DOHH2 (cell line): ENCODE measurements around the gene CCDC28A.

Source experiments
- H3F3A ChIP-seq: fragments of 200-600 bp; sonication (generic), shearing (Covaris generic); 2 replicates; pipeline ENCODE4 v1.6.0; 2016; ENCODE audit warnings: antibody characterized with exemption, mild to moderate bottlenecking; ENCODE audit not compliant: control insufficient read depth, insufficient read depth
- H3K27ac ChIP-seq: fragments of 200-600 bp; sonication (generic); 2 replicates; pipeline ENCODE4 v1.5.1; 2014; ENCODE audit warnings: low read depth, mild to moderate bottlenecking, low read length, moderate library complexity
- H3K27me3 ChIP-seq: fragments of 200-600 bp; sonication (generic); 2 replicates; pipeline ENCODE4 v1.6.1; 2014; ENCODE audit warnings: mild to moderate bottlenecking, low read length, mixed read lengths; ENCODE audit not compliant: control insufficient read depth
- H3K36me3 ChIP-seq: fragments of 200-600 bp; sonication (generic); 2 replicates; pipeline ENCODE4 v1.6.1; 2014; ENCODE audit warnings: mild to moderate bottlenecking, low read length, moderate library complexity, mixed read lengths; ENCODE audit not compliant: control insufficient read depth
- H3K4me1 ChIP-seq: fragments of 200-600 bp; sonication (generic); 2 replicates; pipeline ENCODE4 v1.6.1; 2014; ENCODE audit warnings: mild to moderate bottlenecking, low read length, mixed read lengths; ENCODE audit not compliant: control insufficient read depth
- H3K4me2 ChIP-seq: fragments of 200-600 bp; sonication (generic); 2 replicates; pipeline ENCODE4 v1.6.0; 2014; ENCODE audit warnings: mild to moderate bottlenecking, low read length, moderate library complexity
- H3K4me3 ChIP-seq: fragments of 200-600 bp; sonication (generic); 2 replicates; pipeline ENCODE4 v1.5.1; 2014; ENCODE audit warnings: mild to moderate bottlenecking, low read length, mixed read lengths
- H3K79me2 ChIP-seq: fragments of 200-600 bp; sonication (generic); 2 replicates; pipeline ENCODE4 v1.6.1; 2014; ENCODE audit warnings: mild to moderate bottlenecking, low read length, mixed read lengths; ENCODE audit not compliant: control insufficient read depth
- H3K9me2 ChIP-seq: fragments of 200-600 bp; sonication (generic); replicated peaks from 2 replicates; pipeline ENCODE4 v1.6.1; 2014; ENCODE audit warnings: mild to moderate bottlenecking, low read length, mixed read lengths; ENCODE audit not compliant: control insufficient read depth
- H3K9me3 ChIP-seq: fragments of 200-600 bp; sonication (generic); 2 replicates; pipeline ENCODE4 v1.6.1; 2014; ENCODE audit warnings: antibody characterized with exemption, low read length, mixed read lengths; ENCODE audit not compliant: control insufficient read depth, insufficient read depth
- H4K20me1 ChIP-seq: fragments of 200-600 bp; sonication (generic); 2 replicates; pipeline ENCODE4 v1.6.0; 2014; ENCODE audit warnings: low read depth, mild to moderate bottlenecking, antibody characterized with exemption, low read length, moderate library complexity; ENCODE audit not compliant: control insufficient read depth, insufficient read depth
- EZH2phosphoT487 ChIP-seq: fragments of 200-600 bp; sonication (generic); IDR thresholded peaks from 2 replicates; pipeline ENCODE4 v1.6.1; 2017; ENCODE audit warnings: borderline replicate concordance, mild to moderate bottlenecking, antibody characterized with exemption, low read length, moderate library complexity, mixed read lengths
- TF ChIP-seq, protein P1 (sequence below): fragments of 200-600 bp; sonication (generic); IDR thresholded peaks from one replicate; pipeline ENCODE4 v1.5.1; 2014; ENCODE audit warnings: antibody characterized with exemption, mild to moderate bottlenecking, low read depth, low read length; ENCODE audit not compliant: poor library complexity, severe bottlenecking

Gene CCDC28A

GRCh38 chr6:138734585-138734984 is 39.0 kb upstream of the CCDC28A start:
- Histone ChIP-seq H3K9me2 (no peaks in the 10 kb centered on the region), H3K36me3 (no peaks in the 10 kb centered on the region), H3K4me3 (no peak overlapping the region), H3K27ac (no peak overlapping the region), H4K20me1 (no peaks in the 10 kb centered on the region), H3K79me2 (no peaks in the 10 kb centered on the region), H3K4me1 (no peaks in the 10 kb centered on the region), H3K27me3 (no peaks in the 10 kb centered on the region), H3K9me3 (no peaks in the 10 kb centered on the region), H3F3A (no peaks in the 10 kb centered on the region), H3K4me2 (no peak overlapping the region)
- no peak for TF ChIP-seq EZH2phosphoT487
- TF ChIP-seq, protein P1, sequence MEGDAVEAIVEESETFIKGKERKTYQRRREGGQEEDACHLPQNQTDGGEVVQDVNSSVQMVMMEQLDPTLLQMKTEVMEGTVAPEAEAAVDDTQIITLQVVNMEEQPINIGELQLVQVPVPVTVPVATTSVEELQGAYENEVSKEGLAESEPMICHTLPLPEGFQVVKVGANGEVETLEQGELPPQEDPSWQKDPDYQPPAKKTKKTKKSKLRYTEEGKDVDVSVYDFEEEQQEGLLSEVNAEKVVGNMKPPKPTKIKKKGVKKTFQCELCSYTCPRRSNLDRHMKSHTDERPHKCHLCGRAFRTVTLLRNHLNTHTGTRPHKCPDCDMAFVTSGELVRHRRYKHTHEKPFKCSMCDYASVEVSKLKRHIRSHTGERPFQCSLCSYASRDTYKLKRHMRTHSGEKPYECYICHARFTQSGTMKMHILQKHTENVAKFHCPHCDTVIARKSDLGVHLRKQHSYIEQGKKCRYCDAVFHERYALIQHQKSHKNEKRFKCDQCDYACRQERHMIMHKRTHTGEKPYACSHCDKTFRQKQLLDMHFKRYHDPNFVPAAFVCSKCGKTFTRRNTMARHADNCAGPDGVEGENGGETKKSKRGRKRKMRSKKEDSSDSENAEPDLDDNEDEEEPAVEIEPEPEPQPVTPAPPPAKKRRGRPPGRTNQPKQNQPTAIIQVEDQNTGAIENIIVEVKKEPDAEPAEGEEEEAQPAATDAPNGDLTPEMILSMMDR, result no peak

- Histone ChIP-seq H3K4me2 (no peak overlapping the region), H3K9me2 (no peaks in the 10 kb centered on the region), H3K36me3 (no peaks in the 10 kb centered on the region), H3K27ac (no peak overlapping the region), H4K20me1 (no peaks in the 10 kb centered on the region), H3K79me2 (no peaks in the 10 kb centered on the region), H3K4me3 (no peak overlapping the region), H3K4me1 (no peaks in the 10 kb centered on the region), H3K9me3 (no peaks in the 10 kb centered on the region), H3F3A (no peaks in the 10 kb centered on the region), H3K27me3 (no peaks in the 10 kb centered on the region)
- TF ChIP-seq, protein P1, result no peak
- TF ChIP-seq EZH2phosphoT487, result no peak
These were observed 36.9 kb upstream of the CCDC28A start for GRCh38 chr6:138736640-138737039.

DNA sequence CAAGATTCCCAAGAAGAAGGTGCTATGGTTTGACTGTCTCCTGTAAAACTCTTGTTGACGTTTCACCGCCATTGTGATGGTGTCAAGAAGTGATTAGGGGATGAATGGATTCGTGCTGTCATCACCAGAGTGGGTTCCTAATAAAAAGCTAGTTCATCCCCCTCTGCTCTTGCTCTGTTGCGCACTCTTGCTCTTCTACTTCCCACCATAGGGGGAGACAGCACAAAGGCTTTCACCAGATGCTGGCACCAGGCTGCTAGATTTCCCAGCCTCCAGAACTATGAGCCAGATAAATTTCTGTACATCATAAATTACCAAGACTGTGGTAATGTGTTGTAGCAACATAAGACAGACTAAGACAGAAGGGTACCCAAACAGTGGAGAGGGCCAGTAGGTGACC is 21.6 kb upstream of the CCDC28A start:
- H3K27me3 ChIP-seq, result no peaks in the 10 kb centered on the region
- H3K9me3 ChIP-seq, result no peaks in the 10 kb centered on the region
- H3K79me2 ChIP-seq, result no peaks in the 10 kb centered on the region
- no peaks in the 10 kb centered on the region for H3K36me3 ChIP-seq
- H4K20me1 ChIP-seq, result no peaks in the 10 kb centered on the region
- no peaks in the 10 kb centered on the region for H3F3A ChIP-seq
- H3K4me3 ChIP-seq, result no peak overlapping the region
- no peaks in the 10 kb centered on the region for H3K4me1 ChIP-seq
- TF ChIP-seq, protein P1, result no peak
- TF ChIP-seq EZH2phosphoT487, result no peak
- H3K27ac ChIP-seq, result no peak overlapping the region
- H3K4me2 ChIP-seq, result no peak overlapping the region
- H3K9me2 ChIP-seq, result no peaks in the 10 kb centered on the region

DNA sequence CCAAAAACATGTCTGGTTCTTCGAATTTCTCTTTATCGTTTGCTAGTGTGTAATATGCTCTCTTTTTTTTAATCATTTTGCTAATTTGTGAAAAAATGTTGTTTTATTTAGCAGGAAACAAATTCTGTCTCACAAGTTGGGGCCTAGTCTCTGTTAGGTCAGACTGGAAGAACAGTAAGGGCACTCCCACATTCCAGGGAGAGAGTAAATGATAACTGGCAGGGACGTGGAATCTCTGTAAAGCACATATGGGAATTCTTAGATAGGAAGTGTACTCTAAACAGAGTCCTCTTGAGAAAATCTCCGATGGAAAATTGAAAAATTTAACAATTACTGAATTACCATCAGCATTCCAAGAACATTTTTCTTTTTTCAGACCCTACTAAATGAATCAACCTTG is 16.4 kb upstream of the CCDC28A start:
- Histone ChIP-seq H3K27ac (no peak overlapping the region), H4K20me1 (no peaks in the 10 kb centered on the region), H3F3A (no peaks in the 10 kb centered on the region), H3K4me1 (no peaks in the 10 kb centered on the region), H3K9me3 (no peaks in the 10 kb centered on the region), H3K4me3 (no peak overlapping the region), H3K36me3 (no peaks in the 10 kb centered on the region), H3K79me2 (no peaks in the 10 kb centered on the region), H3K27me3 (no peaks in the 10 kb centered on the region), H3K9me2 (no peaks in the 10 kb centered on the region), H3K4me2 (no peak overlapping the region)
- no peak for TF ChIP-seq EZH2phosphoT487
- TF ChIP-seq, protein P1, result no peak
